NOMO-1 treated with DMSO at 0.1 percent for 48 hours (cell line): ENCODE data around the gene COPS7A.
"Not testable (repeated sequence)": the region's sequence is repeated elsewhere in the genome, so short reads cannot be mapped to it uniquely, and the experiment has no call there.

Source experiments
- DNase-seq: peaks from one replicate; lab custom pipeline; 2025; ENCODE audit not compliant: unreplicated experiment; lab: John Stamatoyannopoulos, UW

The COPS7A gene

GRCh38 chr12:6701078-6701768 lies 22.6 kb upstream of the COPS7A start:
- DNase-seq: no peak

DNA sequence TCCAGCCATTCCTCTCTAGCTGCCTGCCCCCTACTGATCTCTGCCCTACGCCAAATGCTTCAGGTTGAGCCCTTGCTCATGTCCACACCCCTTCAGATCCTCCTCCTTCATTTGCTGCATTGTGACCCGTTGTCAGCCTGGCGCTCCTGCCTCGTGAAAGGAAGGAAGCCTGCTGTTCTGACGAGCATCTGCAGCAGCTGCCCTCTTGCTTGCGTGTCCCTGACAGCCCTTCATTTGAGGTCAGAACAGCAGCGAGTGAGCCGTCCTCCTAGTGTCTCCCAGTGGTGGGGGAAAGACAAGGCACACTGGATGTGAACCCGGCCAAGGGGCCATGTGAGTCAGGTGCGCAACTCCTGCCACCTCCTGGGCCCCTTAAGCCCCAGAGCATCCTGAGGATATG lies 20.2 kb upstream of the COPS7A start:
- DNase-seq: no peak

- DNase-seq: not testable (repeated sequence)
These were observed 15.5 kb upstream of the COPS7A start for GRCh38 chr12:6708351-6708750.

- no peak for DNase-seq
These were observed 14.9 kb upstream of the COPS7A start for GRCh38 chr12:6708960-6709394.

DNA sequence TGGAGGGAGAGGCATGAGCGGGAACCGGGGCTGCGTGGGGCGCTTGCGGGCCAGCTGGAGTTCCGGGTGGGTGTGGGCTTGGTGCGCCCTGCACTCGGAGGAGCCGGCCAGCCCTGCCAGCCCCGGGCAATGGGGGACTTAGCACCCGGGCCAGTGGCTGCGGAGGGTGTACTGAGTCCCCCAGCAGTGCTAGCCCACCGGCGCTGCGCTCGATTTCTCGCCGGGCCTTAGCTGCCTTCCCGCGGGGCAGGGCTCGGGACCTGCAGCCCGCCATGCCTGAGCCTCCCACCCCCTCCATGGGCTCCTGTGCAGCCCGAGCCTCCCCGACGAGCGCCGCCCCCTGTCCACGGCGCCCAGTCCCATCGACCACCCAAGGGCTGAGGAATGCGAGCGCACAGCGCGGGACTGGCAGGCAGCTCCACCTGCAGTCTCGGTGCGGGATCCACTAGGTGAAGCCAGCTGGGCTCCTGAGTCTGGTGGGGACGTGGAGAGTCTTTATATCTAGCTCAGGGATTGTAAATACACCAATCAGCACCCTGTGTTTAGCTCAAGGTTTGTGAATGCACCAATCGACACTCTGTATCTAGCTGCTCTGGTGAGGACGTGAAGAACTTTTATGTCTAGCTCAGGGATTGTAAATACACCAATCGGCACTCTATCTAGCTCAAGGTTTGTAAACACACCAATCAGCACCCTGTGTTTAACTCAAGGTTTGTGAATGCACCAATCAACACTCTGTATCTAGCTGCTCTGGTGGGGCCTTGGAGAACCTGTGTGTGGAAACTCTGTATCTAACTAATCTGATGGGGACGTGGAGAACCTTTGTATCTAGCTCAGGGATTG lies 7.6 kb upstream of the COPS7A start:
- not testable (repeated sequence) for DNase-seq

- no peak for DNase-seq
These were observed 6.9 kb upstream of the COPS7A start for GRCh38 chr12:6716874-6717437.

DNA sequence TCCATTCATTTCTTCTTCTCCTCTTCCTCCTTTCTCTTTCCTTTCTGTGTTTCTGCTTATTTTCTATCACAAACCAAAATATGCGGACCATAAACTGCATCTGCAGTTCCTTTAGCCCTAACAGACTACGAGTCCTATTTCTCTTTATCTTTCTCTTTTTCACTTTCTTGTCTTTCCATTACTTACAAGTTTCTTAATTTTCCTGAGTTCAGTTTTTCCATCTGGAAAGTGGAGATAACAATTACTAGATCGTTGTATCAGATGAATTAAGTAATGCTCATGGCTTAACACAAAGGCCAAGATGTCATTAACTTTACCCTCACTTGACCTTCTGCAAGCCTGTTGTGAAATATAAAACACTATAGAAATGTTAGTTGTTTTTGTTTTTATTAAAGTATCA lies 983 bp upstream of the COPS7A start:
- DNase-seq: no peak

GRCh38 chr12:6724409-6724797 lies 557 bp downstream of the COPS7A start:
- peak; percentile 62 for DNase-seq

- DNase-seq: no peak
These were observed 1.5 kb downstream of the COPS7A start for GRCh38 chr12:6725350-6725749.

- DNase-seq: no peak
These were observed 5.3 kb downstream of the COPS7A start for GRCh38 chr12:6729186-6729585.

- no peak for DNase-seq
These were observed 6.3 kb downstream of the COPS7A start for GRCh38 chr12:6730169-6730568.

- DNase-seq: no peak
These were observed 10.9 kb downstream of the COPS7A start for GRCh38 chr12:6734506-6735387.

- peak; percentile 58 for DNase-seq
These were observed 11.8 kb downstream of the COPS7A start for GRCh38 chr12:6735448-6736191.

DNA sequence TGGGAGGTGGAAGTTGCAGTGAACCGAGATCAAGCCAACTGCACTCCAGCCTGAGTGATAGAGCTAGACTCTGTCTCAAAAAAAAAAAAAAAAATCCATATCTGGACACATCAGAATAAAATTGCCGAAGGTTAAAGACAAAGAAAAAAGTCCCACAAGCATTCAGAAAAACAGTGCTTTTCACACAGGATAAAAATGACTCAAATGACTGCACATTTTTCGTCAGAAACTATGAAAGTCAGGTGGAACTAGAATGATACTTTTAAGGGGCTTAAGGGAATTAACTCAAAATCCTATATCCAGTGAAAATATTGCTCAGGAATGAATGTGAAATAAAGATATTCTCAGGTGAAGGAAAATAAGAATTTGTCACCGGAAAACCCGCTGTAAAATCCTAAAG lies 12.9 kb downstream of the COPS7A start:
- no peak for DNase-seq

DNA sequence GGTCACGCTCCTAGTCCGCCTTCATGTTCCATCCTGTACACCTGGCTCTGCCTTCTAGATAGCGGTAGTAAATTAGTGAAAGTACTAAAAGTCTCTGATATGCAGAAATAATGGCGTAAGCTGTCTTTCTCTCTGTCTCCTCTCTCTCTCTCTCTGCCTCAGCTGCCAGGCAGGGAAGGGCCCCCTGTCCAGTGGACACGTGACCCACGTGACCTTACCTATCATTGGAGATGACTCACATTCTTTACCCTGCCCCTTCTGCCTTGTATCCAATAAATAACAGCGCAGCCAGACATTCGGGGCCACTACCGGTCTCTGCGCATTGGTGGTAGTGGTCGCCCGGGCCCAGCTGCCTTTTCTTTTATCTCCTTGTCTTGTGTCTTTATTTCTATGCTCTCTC lies 18.2 kb downstream of the COPS7A start:
- DNase-seq: not testable (repeated sequence)

- DNase-seq: no peak
These were observed 19.0 kb downstream of the COPS7A start for GRCh38 chr12:6742834-6743233.

DNA sequence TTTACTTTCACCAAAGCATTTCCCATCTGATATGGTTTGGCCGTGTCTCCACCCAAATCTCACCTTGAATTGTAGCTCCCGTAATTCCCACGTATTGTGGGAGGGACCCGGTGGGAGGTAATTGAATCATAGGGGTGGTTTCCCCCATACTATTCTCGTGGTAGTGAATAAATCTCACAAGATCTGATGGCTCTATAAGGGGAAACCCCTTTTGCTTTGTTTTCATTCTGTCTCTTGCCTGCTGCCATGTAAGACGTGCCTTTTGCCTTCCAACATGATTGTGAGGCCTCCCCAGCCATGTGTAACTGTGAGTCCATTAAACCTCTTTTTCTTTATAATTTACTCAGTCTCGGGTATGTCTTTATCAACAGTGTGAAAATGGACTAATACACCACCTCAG lies 19.5 kb downstream of the COPS7A start:
- not testable (repeated sequence) for DNase-seq

DNA sequence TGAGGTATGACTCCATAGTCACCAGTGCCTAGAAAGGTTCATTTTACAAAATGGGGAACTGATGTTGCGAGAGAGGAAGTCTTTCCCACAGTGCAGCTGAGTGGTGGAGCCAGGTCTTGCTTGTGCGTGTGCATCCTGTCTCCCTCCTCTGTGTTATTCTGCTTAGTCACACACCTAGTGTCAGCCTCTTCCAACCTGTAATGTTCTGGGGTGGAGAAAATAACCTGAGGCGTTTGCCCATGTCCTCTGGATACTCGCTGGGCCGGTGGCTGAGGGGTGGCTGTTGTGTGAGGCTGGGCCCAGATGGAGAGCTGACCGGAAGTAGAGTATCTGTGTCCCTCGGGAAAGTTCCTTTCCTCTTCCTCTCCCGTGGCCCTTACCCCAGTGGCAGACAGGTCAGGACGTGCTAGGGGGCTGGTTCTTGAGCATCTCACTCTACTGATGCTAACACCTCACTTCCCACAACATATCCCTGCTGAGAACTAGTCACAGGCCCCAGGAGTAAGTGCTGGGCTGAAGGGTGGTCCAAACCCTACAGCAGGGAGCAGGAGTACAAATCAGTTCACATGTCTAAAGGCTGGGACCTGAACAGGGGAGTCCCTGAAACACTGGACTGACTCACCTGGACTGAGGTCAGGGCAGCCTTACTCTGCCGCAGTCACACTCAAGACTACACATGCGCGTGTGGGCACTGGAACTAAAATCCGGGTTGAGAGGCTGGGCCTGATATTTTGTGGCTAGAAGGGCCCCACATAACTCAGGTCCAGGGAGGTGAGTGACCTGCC lies 22.1 kb downstream of the COPS7A start:
- peak; percentile 96 for DNase-seq

- no peak for DNase-seq
These were observed 23.4 kb downstream of the COPS7A start for GRCh38 chr12:6747216-6747615.

DNA sequence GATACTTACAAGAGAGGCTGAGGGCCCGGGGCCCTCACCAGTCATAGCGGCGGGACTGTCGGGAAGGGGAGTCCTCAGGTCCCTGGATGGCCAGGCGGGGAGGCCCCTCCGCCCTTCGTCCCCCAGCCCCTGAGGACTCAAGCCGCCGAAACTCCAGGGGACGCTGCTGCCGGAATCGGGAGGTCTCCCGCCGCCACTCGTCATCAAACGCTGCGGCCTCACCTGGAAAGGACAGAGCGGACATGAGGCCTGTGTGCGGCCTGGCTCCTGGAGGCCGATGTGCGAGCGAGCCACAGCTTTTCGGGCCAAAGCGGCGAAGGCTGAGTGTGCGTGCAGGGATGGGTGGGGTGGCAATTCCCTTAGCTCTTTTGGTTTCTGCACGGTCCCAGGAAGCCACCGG lies 24.9 kb downstream of the COPS7A start:
- DNase-seq: no peak
